Measurements from ENCODE around the gene TWIST2.

GRCh38 chr2:238942080-238942725 is 94.3 kb downstream of the TWIST2 start:
- TF ChIP-seq CTCF (IDR thresholded peaks at IDR 0.05; ENCODE audit: poor library complexity, severe bottlenecking) = no peak
- no peak for TF ChIP-seq POLR2AphosphoS5 (IDR thresholded peaks at IDR 0.05)
- no peak for TF ChIP-seq REST (IDR thresholded peaks at IDR 0.05; ENCODE audit: borderline replicate concordance)
- TF ChIP-seq EZH2 (IDR thresholded peaks at IDR 0.05; ENCODE audit: borderline replicate concordance, insufficient read depth, low read length, poor library complexity, severe bottlenecking) = no peak
- TF ChIP-seq SMC3 (conservative IDR thresholded peaks at IDR 0.05; ENCODE audit: poor library complexity) = no peak

Measured in neural cell (in vitro differentiated cells).